H7 (cell line): Measurements from ENCODE around the gene MAML2. TPM values are rescaled to one million over a fixed set of nuclear protein-coding genes. Genes with fewer than 3 reads are reported as not detected.
"Not testable (repeated sequence)": the region's sequence is repeated elsewhere in the genome, so short reads cannot be mapped to it uniquely, and the experiment has no call there.

Experiments
- DNase-seq: peaks from one replicate; pipeline ENCODE4 v3.0.0; 2012
- H3K27me3 ChIP-seq: 2 replicates; pipeline ENCODE4 v1.6.0; 2011; ENCODE audit warnings: mild to moderate bottlenecking, low read length; ENCODE audit not compliant: control insufficient read depth, insufficient read depth
- H3K36me3 ChIP-seq: replicated peaks from 2 replicates; pipeline ENCODE4 v1.5.1; 2011; ENCODE audit warnings: low read length; ENCODE audit not compliant: control insufficient read depth, insufficient read depth
- H3K4me3 ChIP-seq: 2 replicates; pipeline ENCODE4 v1.5.1; 2011; ENCODE audit warnings: low read depth, mild to moderate bottlenecking, control low read depth, low read length, moderate library complexity; ENCODE audit not compliant: insufficient read depth
- total RNA-seq: library from RNA; depleted of rRNA; stranded (reverse); fragments of >200 nt; shearing (Covaris generic); gene quantifications from 2 replicates; pipeline ENCODE4 v1.2.3, GENCODE V29; 2014

MAML2 gene
- total RNA-seq, 1 experiment from 2014 or later = 3.6 TPM

DNA sequence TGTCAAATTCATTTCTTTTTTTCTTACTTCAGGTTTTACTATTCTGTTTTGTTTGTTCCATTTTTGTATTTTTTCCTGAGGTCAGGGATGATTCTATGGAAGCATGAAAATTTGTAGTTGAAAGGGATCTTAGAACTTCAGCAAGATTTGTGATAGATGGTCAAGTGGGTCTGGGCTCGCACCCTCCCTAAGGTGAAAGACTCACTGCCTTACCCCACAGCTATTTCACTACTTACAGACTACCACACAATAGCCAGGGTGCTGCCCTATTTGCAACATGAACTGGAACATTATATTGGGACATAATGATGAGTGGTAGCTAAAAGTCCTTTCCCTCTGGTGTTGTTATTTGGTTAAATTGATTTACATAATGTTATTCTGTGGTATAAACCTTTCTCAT lies 62.6 kb downstream of the MAML2 start:
- Histone ChIP-seq H3K4me3 (no peak overlapping the region), H3K36me3 (no peaks in the 10 kb centered on the region), H3K27me3 (no peaks in the 10 kb centered on the region)
- no peak for DNase-seq

GRCh38 chr11:96279896-96280290 lies 63.1 kb downstream of the MAML2 start:
- no peak for DNase-seq
- Histone ChIP-seq H3K27me3 (no peaks in the 10 kb centered on the region), H3K36me3 (no peaks in the 10 kb centered on the region), H3K4me3 (no peak overlapping the region)

- H3K4me3 ChIP-seq = no peak overlapping the region
- H3K27me3 ChIP-seq = no peaks in the 10 kb centered on the region
- no peak for DNase-seq
- H3K36me3 ChIP-seq = no peaks in the 10 kb centered on the region
Measured at GRCh38 chr11:96279018-96279895, 63.7 kb downstream of the MAML2 start.

DNA sequence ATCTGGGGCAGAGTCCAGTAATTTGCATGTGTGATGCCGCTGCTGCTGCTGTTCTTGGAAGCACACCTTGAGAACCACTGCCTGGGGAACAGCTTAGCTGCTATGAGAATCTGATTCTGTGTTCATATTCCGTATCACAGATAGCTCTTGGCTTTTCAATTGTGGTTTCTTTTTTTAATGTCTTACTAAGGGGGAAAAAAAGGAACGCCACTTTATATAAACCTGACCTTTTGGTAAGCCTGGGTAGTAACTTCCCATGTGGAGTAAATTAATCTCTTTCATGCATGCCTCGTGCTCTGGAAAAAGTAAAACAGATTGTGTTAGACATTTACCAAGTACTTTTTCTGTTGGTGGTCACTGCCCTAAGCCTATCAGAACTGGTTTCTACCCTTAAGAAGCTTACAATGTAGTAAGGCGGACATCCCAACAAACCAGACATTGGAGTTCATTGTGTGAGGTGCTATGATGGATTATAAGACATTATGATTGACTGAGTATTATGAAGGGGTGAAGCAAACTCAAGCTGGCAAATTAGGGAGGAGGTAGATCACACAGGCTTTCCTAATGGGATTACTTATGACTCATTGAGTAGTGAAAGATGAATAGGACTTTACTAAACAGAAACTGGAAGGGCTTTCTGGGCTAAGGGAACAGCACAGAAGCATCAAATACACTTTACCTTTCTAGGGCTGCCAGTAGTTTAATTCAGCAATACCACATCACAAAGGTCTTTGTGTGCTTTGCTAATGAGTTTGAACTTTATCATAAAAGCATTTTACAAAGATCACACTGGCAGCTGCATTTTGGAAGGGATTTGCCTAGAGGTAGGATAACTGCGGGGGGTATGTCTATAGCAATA lies 64.7 kb downstream of the MAML2 start:
- Histone ChIP-seq H3K36me3 (no peaks in the 10 kb centered on the region), H3K4me3 (no peak overlapping the region), H3K27me3 (no peaks in the 10 kb centered on the region)
- DNase-seq = no peak

DNA sequence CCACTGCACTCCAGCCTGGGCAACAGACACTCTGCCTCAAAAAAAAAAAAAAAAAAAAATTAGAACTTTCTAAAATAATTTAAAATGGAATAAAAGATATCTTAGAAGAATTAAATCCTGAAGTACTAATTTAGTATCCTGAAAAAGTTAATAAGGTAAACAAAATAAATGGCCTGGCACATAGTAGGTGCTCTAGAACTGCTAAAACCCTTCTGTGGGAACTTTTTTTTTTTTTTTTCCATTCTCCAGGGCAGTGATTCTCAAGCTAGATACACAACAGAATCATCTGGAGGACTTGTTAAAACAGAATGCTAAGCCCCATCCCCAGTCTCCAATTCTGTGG lies 65.3 kb downstream of the MAML2 start:
- DNase-seq = no peak
- no peaks in the 10 kb centered on the region for H3K27me3 ChIP-seq
- no peaks in the 10 kb centered on the region for H3K36me3 ChIP-seq
- no peak overlapping the region for H3K4me3 ChIP-seq

GRCh38 chr11:96276836-96277235 lies 66.2 kb downstream of the MAML2 start:
- no peak overlapping the region for H3K4me3 ChIP-seq
- H3K27me3 ChIP-seq = no peaks in the 10 kb centered on the region
- DNase-seq = no peak
- no peaks in the 10 kb centered on the region for H3K36me3 ChIP-seq

GRCh38 chr11:96275801-96276594 lies 67.0 kb downstream of the MAML2 start:
- no peaks in the 10 kb centered on the region for H3K36me3 ChIP-seq
- no peak overlapping the region for H3K4me3 ChIP-seq
- H3K27me3 ChIP-seq = no peaks in the 10 kb centered on the region
- DNase-seq = no peak

DNA sequence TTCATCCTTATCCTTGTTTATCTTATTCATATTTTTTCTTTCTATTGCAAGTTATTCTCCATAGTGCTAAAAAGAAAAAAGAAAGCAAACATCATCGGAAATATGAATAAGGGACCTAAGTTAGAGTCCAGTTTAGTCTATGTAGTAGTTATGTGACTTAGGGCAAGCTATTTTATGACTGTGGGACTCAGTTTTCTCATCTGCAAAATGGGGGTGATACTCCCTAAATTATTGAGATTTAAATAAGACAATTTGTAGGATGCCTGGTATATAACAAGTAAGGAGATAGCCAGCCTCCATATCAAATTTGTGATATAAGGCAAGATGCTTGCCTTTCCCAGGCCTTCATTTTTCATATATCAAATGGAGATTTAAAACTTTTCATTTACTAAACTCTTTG lies 69.5 kb downstream of the MAML2 start:
- H3K36me3 ChIP-seq = no peaks in the 10 kb centered on the region
- no peak overlapping the region for H3K4me3 ChIP-seq
- DNase-seq = no peak

DNA sequence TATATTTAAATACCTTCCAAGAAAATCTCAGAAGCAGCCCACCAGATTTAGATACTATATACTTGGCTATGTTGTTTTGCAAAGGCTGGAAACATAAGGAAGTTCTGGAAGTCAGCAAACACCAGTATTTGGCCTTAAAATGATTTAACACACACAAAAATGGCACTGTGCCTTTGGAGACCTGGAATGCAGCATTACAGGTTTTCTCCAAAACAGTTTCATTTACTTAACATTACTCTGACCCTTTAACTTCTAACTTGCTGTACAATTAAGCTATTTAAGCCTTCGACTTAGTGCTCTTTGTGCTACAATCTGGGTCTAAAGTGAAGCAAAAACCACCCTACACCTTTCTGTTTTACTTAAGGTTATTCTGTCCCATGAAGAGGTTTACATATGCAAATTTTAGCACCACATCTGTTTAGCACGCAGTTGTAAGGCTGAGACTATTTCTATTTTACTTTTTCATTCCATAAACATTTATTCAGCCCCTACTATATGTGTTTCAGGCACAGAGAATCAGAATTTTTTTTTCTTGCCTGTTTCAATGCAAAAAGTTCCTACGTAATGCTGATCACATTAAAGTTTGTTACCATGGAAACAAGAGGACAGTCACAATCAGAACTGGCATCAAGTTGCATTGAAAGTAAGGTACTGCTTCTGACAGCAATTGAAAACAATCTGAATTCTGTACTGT lies 70.3 kb downstream of the MAML2 start:
- Histone ChIP-seq H3K4me3 (no peak overlapping the region), H3K27me3 (no peaks in the 10 kb centered on the region), H3K36me3 (no peaks in the 10 kb centered on the region)
- no peak for DNase-seq

More for the DNA sequence above, 69.5 kb downstream of the MAML2 start:
- H3K27me3 ChIP-seq = no peaks in the 10 kb centered on the region

GRCh38 chr11:96271777-96272176 lies 71.2 kb downstream of the MAML2 start:
- Histone ChIP-seq H3K4me3 (no peak overlapping the region), H3K36me3 (no peaks in the 10 kb centered on the region), H3K27me3 (no peaks in the 10 kb centered on the region)
- no peak for DNase-seq

GRCh38 chr11:96271352-96271751 lies 71.6 kb downstream of the MAML2 start:
- not testable (repeated sequence) for H3K27me3 ChIP-seq, H3K36me3 ChIP-seq, DNase-seq, H3K4me3 ChIP-seq

- H3K4me3 ChIP-seq, DNase-seq, H3K36me3 ChIP-seq, H3K27me3 ChIP-seq: not testable (repeated sequence)
Measured at GRCh38 chr11:96268527-96268926, 74.5 kb downstream of the MAML2 start.

DNA sequence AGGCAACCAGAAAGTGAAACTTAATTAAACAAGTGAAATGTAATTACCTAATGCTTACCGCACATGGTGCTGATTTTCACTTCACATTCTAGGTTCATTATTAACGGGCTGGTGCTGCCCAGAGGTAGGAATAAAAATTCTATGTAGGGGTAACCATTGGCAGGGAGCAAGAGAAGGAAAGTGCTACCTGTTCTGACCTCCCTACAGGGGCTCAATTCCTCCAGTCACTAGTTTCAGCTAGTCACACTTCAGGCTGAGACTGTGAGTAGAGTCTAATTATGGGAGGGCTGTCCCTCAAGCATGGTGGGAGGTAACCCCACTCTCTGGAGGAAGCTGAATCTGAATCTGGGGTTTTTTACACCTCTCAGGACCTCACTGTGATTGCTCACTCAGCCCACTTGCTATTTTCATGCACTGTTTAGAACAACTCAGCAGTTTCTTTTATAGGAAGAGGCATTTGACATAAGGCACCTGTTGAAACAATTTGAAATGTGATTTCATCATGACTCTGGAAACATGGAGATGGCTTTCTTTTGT lies 75.4 kb downstream of the MAML2 start:
- Histone ChIP-seq H3K4me3 (no peak overlapping the region), H3K36me3 (no peaks in the 10 kb centered on the region; the same call in 1 of the 2 replicates), H3K27me3 (no peaks in the 10 kb centered on the region)
- DNase-seq = no peak

GRCh38 chr11:96267001-96267495 lies 75.9 kb downstream of the MAML2 start:
- no peaks in the 10 kb centered on the region; the same call in 1 of the 2 replicates for H3K36me3 ChIP-seq
- DNase-seq = no peak
- no peak overlapping the region for H3K4me3 ChIP-seq
- H3K27me3 ChIP-seq = no peaks in the 10 kb centered on the region
